Measurements from ENCODE around the gene TMEM192.
"Not testable (repeated sequence)": the region's sequence is repeated elsewhere in the genome, so short reads cannot be mapped to it uniquely, and the experiment has no call there.

Gene TMEM192

GRCh38 chr4:165094873-165095272 lies 17.8 kb downstream of the TMEM192 start:
- no peak for DNase-seq (ENCODE audit: low read depth in 2 of 3, low spot score in 1 of 3)

- DNase-seq (ENCODE audit: low read depth in 2 of 3, low spot score in 1 of 3) = not testable (repeated sequence)
Observed at GRCh38 chr4:165092187-165092586, 20.5 kb downstream of the TMEM192 start.

- no peak for DNase-seq (ENCODE audit: low read depth in 2 of 3, low spot score in 1 of 3)
Observed at GRCh38 chr4:165088366-165088765, 24.3 kb downstream of the TMEM192 start.

GRCh38 chr4:165085946-165086345 lies 26.7 kb downstream of the TMEM192 start:
- DNase-seq (ENCODE audit: low read depth in 2 of 3, low spot score in 1 of 3) = no peak

- DNase-seq (ENCODE audit: low read depth in 2 of 3, low spot score in 1 of 3) = not testable (repeated sequence)
Observed at GRCh38 chr4:165084787-165085186, 27.9 kb downstream of the TMEM192 start.

- no peak for DNase-seq (ENCODE audit: low read depth in 2 of 3, low spot score in 1 of 3)
Observed at GRCh38 chr4:165079476-165079875, 33.2 kb downstream of the TMEM192 start.

- no peak for DNase-seq (ENCODE audit: low read depth in 2 of 3, low spot score in 1 of 3)
Observed at GRCh38 chr4:165077034-165077578, 35.6 kb downstream of the TMEM192 start.

GRCh38 chr4:165073346-165073745 lies 39.3 kb downstream of the TMEM192 start:
- not testable (repeated sequence) for DNase-seq (ENCODE audit: low read depth in 2 of 3, low spot score in 1 of 3)

- DNase-seq (ENCODE audit: low read depth in 2 of 3, low spot score in 1 of 3) = no peak
Observed at GRCh38 chr4:165070560-165070959, 42.1 kb downstream of the TMEM192 start.

GRCh38 chr4:165060938-165061337 lies 51.7 kb downstream of the TMEM192 start:
- no peak for DNase-seq (ENCODE audit: low read depth in 2 of 3, low spot score in 1 of 3)

- no peak for DNase-seq (ENCODE audit: low read depth in 2 of 3, low spot score in 1 of 3)
Observed at GRCh38 chr4:165059386-165059785, 53.3 kb downstream of the TMEM192 start.

- no peak for DNase-seq (ENCODE audit: low read depth in 2 of 3, low spot score in 1 of 3)
Observed at GRCh38 chr4:165058666-165059065, 54.0 kb downstream of the TMEM192 start.

- DNase-seq (ENCODE audit: low read depth in 2 of 3, low spot score in 1 of 3) = no peak
Observed at GRCh38 chr4:165055601-165056000, 57.1 kb downstream of the TMEM192 start.

- DNase-seq (ENCODE audit: low read depth in 2 of 3, low spot score in 1 of 3) = no peak
Observed at GRCh38 chr4:165053645-165054044, 59.0 kb downstream of the TMEM192 start, which contains the start of gene TRIM75. Gene TRIM75 (plus strand): TSS chr4:165053866. CDS start chr4:165059148, 5,282 bp downstream.

GRCh38 chr4:165052627-165053026 lies 60.0 kb downstream of the TMEM192 start:
- no peak for DNase-seq (ENCODE audit: low read depth in 2 of 3, low spot score in 1 of 3)

GRCh38 chr4:165048170-165048569 lies 64.5 kb downstream of the TMEM192 start:
- no peak for DNase-seq (ENCODE audit: low read depth in 2 of 3, low spot score in 1 of 3)

GRCh38 chr4:165031436-165032211 lies 81.0 kb downstream of the TMEM192 start, which contains the start of gene TRIM60:
Gene TRIM60 (plus strand): TSS chr4:165031999. CDS start chr4:165040073, 8,074 bp downstream.
- DNase-seq (ENCODE audit: low read depth in 2 of 3, low spot score in 1 of 3) = no peak

- DNase-seq (ENCODE audit: low read depth in 2 of 3, low spot score in 1 of 3) = no peak
Observed at GRCh38 chr4:165027762-165028402, 84.8 kb downstream of the TMEM192 start.

- not testable (repeated sequence) for DNase-seq (ENCODE audit: low read depth in 2 of 3, low spot score in 1 of 3)
Observed at GRCh38 chr4:165025782-165026181, 86.9 kb downstream of the TMEM192 start.

All from stimulated activated CD4-positive, alpha-beta T cell treated with anti-CD3 and anti-CD28 coated beads, Interleukin-12 subunit alpha, Interleukin-12 subunit beta, amount 100 ng/mL, for 48 hours (primary cell).